MM.1S (cell line): ENCODE data around the gene PHF19.

Experiments
- EZH2 ChIP-seq: fragments of 300-600 bp; sonication (generic); optimal IDR thresholded peaks from 2 replicates; pipeline ENCODE3; 2017; ENCODE audit warnings: low read depth, mild to moderate bottlenecking, antibody characterized with exemption, low read length, mixed read lengths
- TF ChIP-seq, protein P1 (sequence below): fragments of 300-600 bp; sonication (generic); IDR thresholded peaks from 2 replicates; pipeline ENCODE4 v1.5.1; 2016; ENCODE audit warnings: antibody characterized with exemption, low read length, mixed read lengths

DNA sequence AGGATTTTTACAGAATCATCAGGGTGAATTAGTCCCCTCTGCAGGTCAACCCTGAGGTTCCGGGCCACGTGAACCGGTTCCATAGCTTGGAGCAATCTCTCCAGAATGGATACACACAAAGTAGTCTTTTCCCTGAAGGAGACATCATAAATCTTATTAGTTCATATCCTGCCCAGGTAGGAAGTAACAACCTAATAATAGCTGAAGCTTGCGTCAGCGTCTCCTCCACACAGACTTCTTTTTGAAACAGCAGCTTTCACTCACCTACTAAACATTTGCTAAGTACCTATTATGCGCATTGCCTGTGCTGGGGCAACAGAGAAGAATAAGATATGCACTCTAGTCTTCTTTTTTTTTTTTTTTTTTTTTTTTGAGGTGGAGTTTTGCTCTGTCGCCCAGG, 43.7 kb downstream of the PHF19 start:
- TF ChIP-seq, protein P1, sequence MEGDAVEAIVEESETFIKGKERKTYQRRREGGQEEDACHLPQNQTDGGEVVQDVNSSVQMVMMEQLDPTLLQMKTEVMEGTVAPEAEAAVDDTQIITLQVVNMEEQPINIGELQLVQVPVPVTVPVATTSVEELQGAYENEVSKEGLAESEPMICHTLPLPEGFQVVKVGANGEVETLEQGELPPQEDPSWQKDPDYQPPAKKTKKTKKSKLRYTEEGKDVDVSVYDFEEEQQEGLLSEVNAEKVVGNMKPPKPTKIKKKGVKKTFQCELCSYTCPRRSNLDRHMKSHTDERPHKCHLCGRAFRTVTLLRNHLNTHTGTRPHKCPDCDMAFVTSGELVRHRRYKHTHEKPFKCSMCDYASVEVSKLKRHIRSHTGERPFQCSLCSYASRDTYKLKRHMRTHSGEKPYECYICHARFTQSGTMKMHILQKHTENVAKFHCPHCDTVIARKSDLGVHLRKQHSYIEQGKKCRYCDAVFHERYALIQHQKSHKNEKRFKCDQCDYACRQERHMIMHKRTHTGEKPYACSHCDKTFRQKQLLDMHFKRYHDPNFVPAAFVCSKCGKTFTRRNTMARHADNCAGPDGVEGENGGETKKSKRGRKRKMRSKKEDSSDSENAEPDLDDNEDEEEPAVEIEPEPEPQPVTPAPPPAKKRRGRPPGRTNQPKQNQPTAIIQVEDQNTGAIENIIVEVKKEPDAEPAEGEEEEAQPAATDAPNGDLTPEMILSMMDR, result no peak
- no peak for TF ChIP-seq EZH2
